ENCODE measurements around the gene RGS3.

The RGS3 gene

GRCh38 chr9:113516840-113517577, 53.5 kb downstream of the RGS3 start:
- Mint-ChIP-seq H3K27me3 (peaks cover 19% of the 10 kb centered on the region), H3K4me3 (no peak overlapping the region), H3K4me1 (ENCODE audit: low read depth) (peaks cover 58% of the 10 kb centered on the region), H3K27ac (peak overlapping the region; percentile 10), H3K9me3 (no peaks in the 10 kb centered on the region), H3K36me3 (ENCODE audit: low read depth) (no peaks in the 10 kb centered on the region)
- intact Hi-C loops (cut with micrococcal nuclease) = no loop called here

- Mint-ChIP-seq H3K27ac (no peak overlapping the region), H3K36me3 (ENCODE audit: low read depth) (no peaks in the 10 kb centered on the region), H3K27me3 (peaks cover 14% of the 10 kb centered on the region), H3K9me3 (no peaks in the 10 kb centered on the region), H3K4me1 (ENCODE audit: low read depth) (peaks cover 63% of the 10 kb centered on the region), H3K4me3 (no peak overlapping the region)
- intact Hi-C loops (cut with micrococcal nuclease) = loop anchor here (5.0 kb wide), 1 partner anchor 63 kb away; no protein-coding TSS in a partner anchor
Observed at GRCh38 chr9:113519426-113520108, 56.0 kb downstream of the RGS3 start.

DNA sequence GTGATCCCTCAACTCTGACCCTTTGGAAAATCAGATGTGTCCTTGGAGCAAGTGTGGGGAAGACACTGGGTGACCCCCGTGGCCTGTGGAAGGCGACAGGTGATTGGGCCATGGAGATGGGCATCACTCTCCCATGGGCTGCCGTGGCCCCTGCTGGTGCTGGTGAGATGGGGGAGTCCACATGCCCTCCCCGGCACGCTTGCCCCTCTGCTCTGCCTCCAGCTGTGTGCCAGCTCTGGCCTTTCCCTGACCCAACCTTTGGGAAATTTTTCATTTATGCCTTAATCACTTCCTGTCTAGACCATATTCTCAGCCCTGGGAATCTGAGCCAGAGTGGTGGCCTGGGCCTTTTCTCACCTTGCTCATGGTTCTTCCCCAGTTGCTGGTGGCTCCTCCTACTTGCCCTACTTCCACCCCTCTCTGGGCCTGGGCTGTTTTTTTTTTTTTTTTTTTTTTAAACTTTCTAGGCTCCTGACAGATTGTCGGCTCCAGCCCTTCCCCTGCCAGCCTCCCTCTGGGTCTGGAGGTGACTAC, 56.6 kb downstream of the RGS3 start:
- Mint-ChIP-seq H3K36me3 (ENCODE audit: low read depth) (no peaks in the 10 kb centered on the region), H3K27ac (no peak overlapping the region), H3K4me1 (ENCODE audit: low read depth) (peaks cover 69% of the 10 kb centered on the region), H3K27me3 (peaks cover 14% of the 10 kb centered on the region), H3K9me3 (no peaks in the 10 kb centered on the region), H3K4me3 (no peak overlapping the region)
- intact Hi-C loops (cut with micrococcal nuclease) = loop anchor here (5.0 kb wide), 1 partner anchor 62 kb away; no protein-coding TSS in a partner anchor

DNA sequence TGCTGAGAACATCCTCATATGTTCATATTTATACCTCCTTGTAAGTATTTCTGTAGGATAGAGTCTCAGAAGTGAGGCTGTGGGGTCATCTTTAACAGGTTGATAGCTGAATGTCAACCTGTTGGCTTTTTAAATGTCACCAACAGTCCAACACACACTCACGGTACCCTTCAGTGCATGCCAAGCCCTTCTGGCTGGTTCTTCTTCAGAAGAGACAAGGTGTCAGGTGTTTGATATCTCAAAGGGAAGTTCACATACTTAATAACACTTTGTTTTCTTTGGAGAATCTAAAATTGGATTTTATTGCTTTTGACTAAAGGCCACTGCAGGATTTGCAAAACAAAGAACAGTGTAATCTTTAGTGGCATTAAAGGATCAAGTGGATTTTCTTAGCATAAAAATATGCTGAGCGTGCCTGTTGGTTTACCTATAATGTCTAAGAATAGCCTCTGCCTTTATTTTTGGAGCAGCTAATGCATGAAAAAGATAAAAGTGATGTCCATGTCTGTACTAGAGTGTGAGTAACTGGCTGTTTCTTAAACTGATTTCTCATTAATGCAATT, 58.2 kb downstream of the RGS3 start:
- intact Hi-C loops (cut with micrococcal nuclease) = loop anchor here (5.0 kb wide), 1 partner anchor 61 kb away; no protein-coding TSS in a partner anchor
- H3K27ac Mint-ChIP-seq = no peak overlapping the region

GRCh38 chr9:113522419-113522818, 58.9 kb downstream of the RGS3 start:
- Mint-ChIP-seq H3K4me3 (peak overlapping the region; percentile 34), H3K27me3 (peaks cover 15% of the 10 kb centered on the region), H3K9me3 (no peaks in the 10 kb centered on the region), H3K36me3 (ENCODE audit: low read depth) (no peaks in the 10 kb centered on the region), H3K4me1 (ENCODE audit: low read depth) (peaks cover 76% of the 10 kb centered on the region), H3K27ac (peak overlapping the region; percentile 87)
- intact Hi-C loops (cut with micrococcal nuclease) = loop anchor here (5.0 kb wide), 1 partner anchor 60 kb away; no protein-coding TSS in a partner anchor

More for the DNA sequence above, 58.2 kb downstream of the RGS3 start:
- Mint-ChIP-seq H3K4me1 (ENCODE audit: low read depth) (peaks cover 76% of the 10 kb centered on the region), H3K9me3 (no peaks in the 10 kb centered on the region), H3K27me3 (peaks cover 15% of the 10 kb centered on the region), H3K36me3 (ENCODE audit: low read depth) (no peaks in the 10 kb centered on the region), H3K4me3 (no peak overlapping the region)

GRCh38 chr9:113522858-113523257, 59.3 kb downstream of the RGS3 start:
- Mint-ChIP-seq H3K36me3 (ENCODE audit: low read depth) (no peaks in the 10 kb centered on the region), H3K4me3 (peak overlapping the region; percentile 70), H3K4me1 (ENCODE audit: low read depth) (peaks cover 76% of the 10 kb centered on the region), H3K27ac (peak overlapping the region; percentile 87), H3K27me3 (peaks cover 19% of the 10 kb centered on the region), H3K9me3 (no peaks in the 10 kb centered on the region)
- intact Hi-C loops (cut with micrococcal nuclease) = loop anchor here (5.0 kb wide), 1 partner anchor 59 kb away; no protein-coding TSS in a partner anchor

GRCh38 chr9:113523421-113524141, 60.1 kb downstream of the RGS3 start:
- Mint-ChIP-seq H3K27me3 (peaks cover 18% of the 10 kb centered on the region), H3K36me3 (ENCODE audit: low read depth) (no peaks in the 10 kb centered on the region), H3K9me3 (no peaks in the 10 kb centered on the region), H3K4me1 (ENCODE audit: low read depth) (peaks cover 76% of the 10 kb centered on the region), H3K27ac (peak overlapping the region; percentile 87), H3K4me3 (peak overlapping the region; percentile 70)
- intact Hi-C loops (cut with micrococcal nuclease) = loop anchor here (5.0 kb wide), 1 partner anchor 59 kb away; no protein-coding TSS in a partner anchor

- Mint-ChIP-seq H3K4me1 (ENCODE audit: low read depth) (peaks cover 70% of the 10 kb centered on the region), H3K4me3 (peak overlapping the region; percentile 70), H3K27ac (peak overlapping the region; percentile 87), H3K36me3 (ENCODE audit: low read depth) (no peaks in the 10 kb centered on the region), H3K27me3 (peaks cover 15% of the 10 kb centered on the region), H3K9me3 (no peaks in the 10 kb centered on the region)
- intact Hi-C loops (cut with micrococcal nuclease) = loop anchor here (5.0 kb wide), 1 partner anchor 58 kb away; no protein-coding TSS in a partner anchor
Observed at GRCh38 chr9:113524468-113524867, 60.9 kb downstream of the RGS3 start.

DNA sequence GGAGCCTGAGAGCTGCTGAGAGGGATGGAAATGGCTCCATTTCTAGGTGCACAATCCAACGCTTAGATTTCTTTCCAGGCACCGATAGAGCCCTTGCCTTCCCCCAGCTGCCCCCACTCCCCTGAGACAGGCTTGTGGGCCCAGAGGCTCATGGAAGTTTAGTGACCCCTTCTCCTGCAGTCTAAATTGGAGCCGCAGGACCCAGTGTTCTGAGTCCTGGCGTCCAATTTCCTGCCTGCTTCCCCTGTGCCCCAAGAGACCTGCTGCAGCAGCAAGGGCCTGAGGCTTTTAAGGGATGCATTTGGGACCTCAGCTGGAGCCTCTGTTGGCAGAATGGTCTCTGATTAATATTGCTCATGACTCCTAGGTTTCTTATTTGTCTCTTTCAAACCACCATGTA, 61.7 kb downstream of the RGS3 start:
- intact Hi-C loops (cut with micrococcal nuclease) = no loop called here
- Mint-ChIP-seq H3K4me3 (no peak overlapping the region), H3K27ac (peak overlapping the region; percentile 87)

DNA sequence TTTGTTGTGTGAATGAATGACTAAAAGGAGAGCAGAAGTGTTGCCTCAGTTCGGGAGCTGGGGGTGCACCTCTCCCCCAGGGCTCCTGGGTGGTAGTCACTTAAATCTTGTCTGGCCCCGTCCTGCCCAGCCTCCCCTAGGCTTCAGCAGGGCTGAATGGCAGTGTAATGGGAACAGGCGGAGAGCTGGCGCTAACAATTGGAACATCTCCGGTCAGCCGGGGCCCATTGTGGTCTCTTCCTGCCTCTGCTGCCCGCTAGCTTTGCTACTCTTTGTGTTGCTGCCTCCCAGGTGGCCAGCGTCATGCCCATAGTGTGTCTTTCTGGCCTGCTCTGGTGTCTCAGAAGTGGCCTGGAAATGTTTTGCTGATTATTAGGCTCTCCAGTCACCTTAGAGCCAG, 62.3 kb downstream of the RGS3 start:
- Mint-ChIP-seq H3K27ac (peak overlapping the region; percentile 44), H3K4me1 (ENCODE audit: low read depth) (peaks cover 72% of the 10 kb centered on the region), H3K4me3 (no peak overlapping the region), H3K27me3 (peaks cover 11% of the 10 kb centered on the region), H3K36me3 (ENCODE audit: low read depth) (no peaks in the 10 kb centered on the region), H3K9me3 (no peaks in the 10 kb centered on the region)
- intact Hi-C loops (cut with micrococcal nuclease) = no loop called here

More for the DNA sequence above, 61.7 kb downstream of the RGS3 start:
- Mint-ChIP-seq H3K4me1 (ENCODE audit: low read depth) (peaks cover 69% of the 10 kb centered on the region), H3K9me3 (no peaks in the 10 kb centered on the region), H3K27me3 (peaks cover 11% of the 10 kb centered on the region), H3K36me3 (ENCODE audit: low read depth) (no peaks in the 10 kb centered on the region)

- Mint-ChIP-seq H3K9me3 (no peaks in the 10 kb centered on the region), H3K27me3 (peaks cover 11% of the 10 kb centered on the region), H3K27ac (peak overlapping the region; percentile 44), H3K36me3 (ENCODE audit: low read depth) (no peaks in the 10 kb centered on the region), H3K4me3 (no peak overlapping the region), H3K4me1 (ENCODE audit: low read depth) (peaks cover 72% of the 10 kb centered on the region)
- intact Hi-C loops (cut with micrococcal nuclease) = no loop called here
Observed at GRCh38 chr9:113526231-113526746, 62.8 kb downstream of the RGS3 start.

- Mint-ChIP-seq H3K36me3 (ENCODE audit: low read depth) (no peaks in the 10 kb centered on the region), H3K9me3 (no peaks in the 10 kb centered on the region), H3K27me3 (peaks cover 11% of the 10 kb centered on the region), H3K4me3 (no peak overlapping the region), H3K27ac (peak overlapping the region; percentile 44), H3K4me1 (ENCODE audit: low read depth) (peaks cover 76% of the 10 kb centered on the region)
- intact Hi-C loops (cut with micrococcal nuclease) = no loop called here
Observed at GRCh38 chr9:113526841-113527240, 63.3 kb downstream of the RGS3 start.

DNA sequence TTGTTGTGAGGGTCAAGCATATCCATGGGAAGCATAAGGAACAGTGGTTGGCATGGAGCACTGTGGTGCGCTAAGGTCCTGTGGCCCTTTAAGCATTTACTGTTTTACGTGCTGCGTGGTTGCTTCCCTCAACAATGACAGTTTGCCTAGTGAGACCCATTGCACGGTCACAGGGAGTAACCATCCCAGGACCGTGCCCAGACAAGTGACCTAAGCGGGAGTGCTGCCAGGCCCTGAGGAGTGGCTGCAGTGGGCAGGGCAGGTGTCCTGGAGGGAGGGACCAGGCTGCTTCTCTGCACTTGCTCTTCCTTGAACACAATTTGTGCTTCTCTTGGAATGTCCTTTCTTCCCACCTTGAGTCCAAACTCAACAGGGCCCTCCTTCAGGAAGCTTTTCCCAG, 64.6 kb downstream of the RGS3 start:
- H3K36me3 Mint-ChIP-seq (ENCODE audit: low read depth) = no peaks in the 10 kb centered on the region
- intact Hi-C loops (cut with micrococcal nuclease) = no loop called here
- peak overlapping the region; percentile 57 for H3K27ac Mint-ChIP-seq
- H3K27me3 Mint-ChIP-seq = peaks cover 9% of the 10 kb centered on the region
- peaks cover 69% of the 10 kb centered on the region for H3K4me1 Mint-ChIP-seq (ENCODE audit: low read depth)
- H3K4me3 Mint-ChIP-seq = no peak overlapping the region
- H3K9me3 Mint-ChIP-seq = no peaks in the 10 kb centered on the region

Measured in dendritic cell treated with granulocyte-macrophage colony-stimulating factor and Interleukin-4, amounts not matched to agents 40 ng/mL and 50 ng/mL, for 4 days (primary cell).